Measurements from ENCODE around the gene MFSD6.

DNA sequence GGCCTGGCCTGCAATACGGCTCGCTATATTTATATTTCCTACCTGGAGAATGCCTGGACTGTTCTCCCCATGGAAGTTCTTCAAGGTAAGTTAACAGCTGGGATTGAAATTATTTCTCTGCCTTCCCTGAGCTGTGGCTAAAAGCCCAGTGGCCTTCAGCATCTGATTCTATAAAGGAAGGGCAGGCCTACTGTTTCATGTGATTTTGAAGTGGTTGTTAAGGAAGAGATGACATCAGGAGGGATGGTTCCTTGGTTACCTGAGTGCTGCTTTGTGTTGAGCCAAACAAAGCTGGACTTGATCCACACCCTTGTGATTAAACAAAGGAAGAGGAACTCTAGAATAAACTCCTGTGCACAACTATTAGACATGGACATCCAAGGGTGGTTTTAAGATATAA is 61.6 kb downstream of the MFSD6 start:
- TF ChIP-seq, protein P1, sequence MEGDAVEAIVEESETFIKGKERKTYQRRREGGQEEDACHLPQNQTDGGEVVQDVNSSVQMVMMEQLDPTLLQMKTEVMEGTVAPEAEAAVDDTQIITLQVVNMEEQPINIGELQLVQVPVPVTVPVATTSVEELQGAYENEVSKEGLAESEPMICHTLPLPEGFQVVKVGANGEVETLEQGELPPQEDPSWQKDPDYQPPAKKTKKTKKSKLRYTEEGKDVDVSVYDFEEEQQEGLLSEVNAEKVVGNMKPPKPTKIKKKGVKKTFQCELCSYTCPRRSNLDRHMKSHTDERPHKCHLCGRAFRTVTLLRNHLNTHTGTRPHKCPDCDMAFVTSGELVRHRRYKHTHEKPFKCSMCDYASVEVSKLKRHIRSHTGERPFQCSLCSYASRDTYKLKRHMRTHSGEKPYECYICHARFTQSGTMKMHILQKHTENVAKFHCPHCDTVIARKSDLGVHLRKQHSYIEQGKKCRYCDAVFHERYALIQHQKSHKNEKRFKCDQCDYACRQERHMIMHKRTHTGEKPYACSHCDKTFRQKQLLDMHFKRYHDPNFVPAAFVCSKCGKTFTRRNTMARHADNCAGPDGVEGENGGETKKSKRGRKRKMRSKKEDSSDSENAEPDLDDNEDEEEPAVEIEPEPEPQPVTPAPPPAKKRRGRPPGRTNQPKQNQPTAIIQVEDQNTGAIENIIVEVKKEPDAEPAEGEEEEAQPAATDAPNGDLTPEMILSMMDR (IDR thresholded peaks at IDR 0.05), result no peak
- peak in 1 of 2 donors; percentile 5 for TF ChIP-seq EP300 (IDR thresholded peaks at IDR 0.05)
- no peak for TF ChIP-seq POLR2A (IDR thresholded peaks at IDR 0.05)
